Heart right ventricle (tissue), 16 donors: Measurements from ENCODE around the gene FIS1. TPM values are rescaled to one million over a fixed set of nuclear protein-coding genes. Genes with fewer than 3 reads are reported as not detected.
"Not testable (repeated sequence)": the region's sequence is repeated elsewhere in the genome, so short reads cannot be mapped to it uniquely, and the experiment has no call there.

Experiments
- ATAC-seq, 8 donors: fragments of 200-7000 bp; cut with Tn5 transposase; one replicate each; pipeline ENCODE4 v1.9.1; 2020; ENCODE audit warnings: mild to moderate bottlenecking in 8 of 8, moderate library complexity in 8 of 8, moderate number of reproducible peaks in 1 of 8
- DNase-seq, 2 donors: peaks; one replicate each; pipeline ENCODE4 v3.0.0-alpha.2; 2020
- H3K27ac ChIP-seq, 10 donors: fragments of 200-600 bp; sonication (generic) in 2 of 10; one replicate each; pipeline versions ENCODE4 v1.5.0 to v1.8.0; 2020 to 2022; ENCODE audit warnings: mild to moderate bottlenecking in 3 of 10
- H3K27me3 ChIP-seq, 7 donors: fragments of 200-600 bp; one replicate each; pipeline ENCODE4 v1.8.0; 2021 to 2022; ENCODE audit warnings: mild to moderate bottlenecking in 2 of 7
- H3K36me3 ChIP-seq, 9 donors: fragments of 200-600 bp; sonication (generic) in 1 of 9; one replicate each; pipeline versions ENCODE4 v1.5.0 to v1.8.0; 2020 to 2022; ENCODE audit warnings: mild to moderate bottlenecking in 2 of 9
- H3K4me1 ChIP-seq, 9 donors: fragments of 200-600 bp; sonication (generic) in 1 of 9; one replicate each; pipeline versions ENCODE4 v1.5.0 to v1.8.0; 2020 to 2022; ENCODE audit warnings: mild to moderate bottlenecking in 4 of 9
- H3K4me3 ChIP-seq, 10 donors: fragments of 200-600 bp; sonication (generic) in 2 of 10; one replicate each; pipeline versions ENCODE4 v1.5.0 to v1.8.0; 2020 to 2022; ENCODE audit warnings: mild to moderate bottlenecking in 7 of 10, moderate library complexity in 2 of 10
- H3K9me3 ChIP-seq, 11 donors: fragments of 200-600 bp in 10 of 11; sonication (generic) in 2 of 11; one replicate each; pipeline versions ENCODE4 v1.5.0 to v1.8.0; 2013 to 2022; ENCODE audit warnings: mild to moderate bottlenecking in 2 of 11, control low read depth in 1 of 11, moderate library complexity in 1 of 11
- CTCF ChIP-seq, 9 donors: fragments of 200-600 bp; sonication (generic) in 2 of 9; IDR thresholded peaks; one replicate each; pipeline versions ENCODE4 v1.5.0 to v1.8.0; 2021 to 2022; ENCODE audit warnings: antibody characterized with exemption in 9 of 9, mild to moderate bottlenecking in 5 of 9, moderate library complexity in 1 of 9
- WGBS, 2 donors: extraction: QIAGEN DNeasy Blood & Tissue Kit; methylation state at CpG; one replicate each; pipeline ENCODE4 v1.1.7; 2013; ENCODE audit warnings: inconsistent platforms in 1 of 2; 5-methylcytosine and 5-hydroxymethylcytosine counted together
- intact Hi-C, 10 donors: fragments of 100-400 bp; cut with DNase I; formaldehyde crosslinking; loops; one replicate each; pipeline versions ENCODE4 v1.11.1 to v1.14.2; 2022
- polyA plus RNA-seq, 2 donors: library from polyadenylated mRNA; stranded (reverse); fragments of 200-250 nt; gene quantifications; one replicate each; pipeline ENCODE4 v1.2.3, GENCODE V29; 2013
- total RNA-seq, 10 donors: library from RNA; stranded (reverse); fragmentation: NEBNext Ultra II Directional in 3 of 10; extraction: Animal tissue kit (Norgen Biotek cat#: 25700) in 3 of 10; gene quantifications; one replicate each; pipeline versions ENCODE4 v1.2.1 to v1.2.4, GENCODE V29; 2021 to 2023
- donor health status: Arrhythmogenic right ventricular cardiomyopathy.
- donor health status: ischemic (EF 13 %, LVEDD 7.1; RV severe dilation, severe dysfunction).
- donor health status: healthy with polysubstance abuse.
- donor health status: DM: no; HTN: yes; CAD: no.
- donor health status: DM: no; HTN: no; CAD: no.
- donor health status: ischemic (EF 25% LVEDD 6.9; RV normal size, moderate dysfunction).
- donor health status: ischemic (EF 25% LVEDD 5.7; RV mildly dilated, moderate dysfunction).
- donor health status: healthy.
- donor health status: DM: yes; HTN: yes; CAD: no.
- donor health status: Ischemic cardiomyopathy.
- donor health status: ischemic (EF 35%, LVEDD 5.7; RV mildly dilated, moderate dysfunction).
- donor health status: nonischemic (EF 11% LVEDD 7.7; RV severe dilation, severe dysfunction).
- donor health status: DM: yes; HTN: yes; CAD: no.
- donor health status: PGD.
- donor health status: ischemic (EF 29% LVEDD 5.4; RV normal size, mild dysfunction).
- donor health status: nonischemic (EF 23%, LVEDD 6.1; RV moderate dilation, normal function).

Gene FIS1
- total and polyA plus RNA-seq, 12 donors = 147 to 439 (median 292) TPM

- ATAC-seq (no peak), DNase-seq (no peak)
- intact Hi-C loops = no loop called here
- no peaks in the 10 kb centered on the region for H3K27me3 ChIP-seq
- H3K27ac ChIP-seq = no peak overlapping the region
- no peak overlapping the region for H3K4me3 ChIP-seq
- H3K36me3 ChIP-seq = no peaks in the 10 kb centered on the region
- H3K4me1 ChIP-seq = no peaks in the 10 kb centered on the region
- TF ChIP-seq CTCF (IDR thresholded peaks at IDR 0.05) = no peak
- 55 to 60% methylated on average over 7 of the region's 7 CpGs for WGBS, 2 donors
- H3K9me3 ChIP-seq = no peaks in the 10 kb centered on the region
These were observed 13.4 kb upstream of the FIS1 start for GRCh38 chr7:101258243-101258731.

GRCh38 chr7:101255796-101256195 is 10.9 kb upstream of the FIS1 start:
- no peak for ATAC-seq
- no peaks in the 10 kb centered on the region for H3K9me3 ChIP-seq
- intact Hi-C loops = no loop called here
- no peaks in the 10 kb centered on the region for H3K27me3 ChIP-seq
- peaks cover 0 to under 1% (median 0%) of the 10 kb centered on the region in 9 donors for H3K36me3 ChIP-seq
- H3K4me3 ChIP-seq = no peak overlapping the region
- TF ChIP-seq CTCF (IDR thresholded peaks at IDR 0.05) = no peak
- DNase-seq = no peak
- H3K4me1 ChIP-seq = peaks cover 4 to 15% (median 12%) of the 10 kb centered on the region in 9 donors
- 70 to 79% methylated on average over 4 of the region's 4 CpGs for WGBS, 2 donors
- H3K27ac ChIP-seq = no peak overlapping the region

- ATAC-seq, H3K4me3 ChIP-seq, H3K27me3 ChIP-seq, DNase-seq, intact Hi-C loops, H3K27ac ChIP-seq, H3K9me3 ChIP-seq: not testable (repeated sequence)
- Histone ChIP-seq H3K36me3 (peaks cover 0 to 24% (median 0%) of the 10 kb centered on the region in 9 donors), H3K4me1 (peaks cover 7 to 24% (median 20%) of the 10 kb centered on the region in 9 donors)
- 83 to 90% methylated on average over 5 of the region's 5 CpGs for WGBS, 2 donors
These were observed 8.3 kb upstream of the FIS1 start for GRCh38 chr7:101253199-101253598.

GRCh38 chr7:101251871-101252659 is 7.2 kb upstream of the FIS1 start:
- ATAC-seq = peak; percentile 100
- Histone ChIP-seq H3K4me1 (peaks cover 7 to 24% (median 20%) of the 10 kb centered on the region in 9 donors), H3K9me3 (no peaks in the 10 kb centered on the region), H3K27me3 (no peaks in the 10 kb centered on the region), H3K36me3 (peaks cover 0 to 33% (median 0%) of the 10 kb centered on the region in 9 donors), H3K4me3 (peak overlapping the region; percentile 60 to 98 (median 80)), H3K27ac (peak overlapping the region in 9 of 10 donors; percentile 47 to 86 (median 67))
- peak; percentile 99 for DNase-seq
- no peak for TF ChIP-seq CTCF (IDR thresholded peaks at IDR 0.05)
- WGBS, 2 donors = 0% methylated on average over 55 of the region's 55 CpGs
- intact Hi-C loops = no loop called here

GRCh38 chr7:101250324-101250723 is 5.4 kb upstream of the FIS1 start:
- intact Hi-C loops = no loop called here
- H3K4me3 ChIP-seq = peak overlapping the region in 1 of 10 donors; percentile 91
- no peak for ATAC-seq

More at GRCh38 chr7:101250324-101250723, 5.4 kb upstream of the FIS1 start:
- Histone ChIP-seq H3K36me3 (peaks cover 0 to 37% (median 0%) of the 10 kb centered on the region in 9 donors), H3K9me3 (no peaks in the 10 kb centered on the region), H3K27ac (no peak overlapping the region), H3K27me3 (no peaks in the 10 kb centered on the region), H3K4me1 (peaks cover 7 to 36% (median 31%) of the 10 kb centered on the region in 9 donors)
- 93 to 94% methylated on average over 3 of the region's 3 CpGs for WGBS, 2 donors
- no peak for TF ChIP-seq CTCF (IDR thresholded peaks at IDR 0.05)
- DNase-seq = no peak
